Stomach (tissue), 4 donors: ENCODE measurements around the gene CFAP91.

Source experiments
- CTCF ChIP-seq, 7 experiments: fragments of 450-650 bp in 4 of 7; fragments of 200-600 bp in 3 of 7; sonication (generic) in 3 of 7; IDR thresholded peaks; one replicate each; pipeline ENCODE4 v1.5.1; 2016 to 2019; ENCODE audit warnings: antibody characterized with exemption in 7 of 7, control low read depth in 2 of 7, mild to moderate bottlenecking in 1 of 7
- POLR2A ChIP-seq, 4 donors: fragments of 450-650 bp; IDR thresholded peaks; one replicate each; pipeline ENCODE4 v1.6.1; 2016; ENCODE audit warnings: antibody characterized with exemption in 4 of 4, control low read depth in 2 of 4, mild to moderate bottlenecking in 1 of 4, moderate library complexity in 1 of 4

GRCh38 chr3:119657887-119658702 lies 44.7 kb upstream of the CFAP91 start:
- TF ChIP-seq POLR2A (IDR thresholded peaks at IDR 0.05) (no peak), CTCF (IDR thresholded peaks at IDR 0.05) (no peak)
